Measurements from ENCODE around the gene HOXC6. TPM values are rescaled to one million over a fixed set of nuclear protein-coding genes. Genes with fewer than 3 reads are reported as not detected.

HOXC6 gene
- total RNA-seq, 1 donor from 2014 or later = 0.32 TPM

- no peak overlapping the region for H3K27ac Mint-ChIP-seq (ENCODE audit: unreplicated experiment)
- TF ChIP-seq CTCF (IDR thresholded peaks at IDR 0.05; ENCODE audit: partially characterized antibody, unreplicated experiment) = no peak
- peaks cover 10% of the 10 kb centered on the region for H3K9me3 Mint-ChIP-seq (ENCODE audit: unreplicated experiment)
- H3K27me3 Mint-ChIP-seq (ENCODE audit: unreplicated experiment) = peaks cover 48% of the 10 kb centered on the region
- no peaks in the 10 kb centered on the region for H3K4me1 Mint-ChIP-seq (ENCODE audit: low read depth, unreplicated experiment)
- no peaks in the 10 kb centered on the region for H3K36me3 Mint-ChIP-seq (ENCODE audit: unreplicated experiment)
- H3K4me3 Mint-ChIP-seq (ENCODE audit: unreplicated experiment) = no peak overlapping the region
- DNase-seq = peak; percentile 15
These were observed 46.3 kb upstream of the HOXC6 start for GRCh38 chr12:53981634-53982565.

- Mint-ChIP-seq H3K4me1 (ENCODE audit: low read depth, unreplicated experiment) (no peaks in the 10 kb centered on the region), H3K9me3 (ENCODE audit: unreplicated experiment) (peaks cover 8% of the 10 kb centered on the region), H3K4me3 (ENCODE audit: unreplicated experiment) (no peak overlapping the region), H3K36me3 (ENCODE audit: unreplicated experiment) (no peaks in the 10 kb centered on the region), H3K27ac (ENCODE audit: unreplicated experiment) (no peak overlapping the region), H3K27me3 (ENCODE audit: unreplicated experiment) (peaks cover 52% of the 10 kb centered on the region)
- TF ChIP-seq CTCF (IDR thresholded peaks at IDR 0.05; ENCODE audit: partially characterized antibody, unreplicated experiment) = no peak
- no peak for DNase-seq
These were observed 45.3 kb upstream of the HOXC6 start for GRCh38 chr12:53982648-53983567.

GRCh38 chr12:53983568-53983949 is 44.7 kb upstream of the HOXC6 start:
- no peak for DNase-seq
- TF ChIP-seq CTCF (IDR thresholded peaks at IDR 0.05; ENCODE audit: partially characterized antibody, unreplicated experiment) = no peak
- Mint-ChIP-seq H3K9me3 (ENCODE audit: unreplicated experiment) (peaks cover 8% of the 10 kb centered on the region), H3K27ac (ENCODE audit: unreplicated experiment) (no peak overlapping the region), H3K27me3 (ENCODE audit: unreplicated experiment) (peaks cover 53% of the 10 kb centered on the region), H3K4me1 (ENCODE audit: low read depth, unreplicated experiment) (no peaks in the 10 kb centered on the region), H3K4me3 (ENCODE audit: unreplicated experiment) (no peak overlapping the region), H3K36me3 (ENCODE audit: unreplicated experiment) (no peaks in the 10 kb centered on the region)

- no peak for TF ChIP-seq CTCF (IDR thresholded peaks at IDR 0.05; ENCODE audit: partially characterized antibody, unreplicated experiment)
- Mint-ChIP-seq H3K27ac (ENCODE audit: unreplicated experiment) (no peak overlapping the region), H3K9me3 (ENCODE audit: unreplicated experiment) (peaks cover 8% of the 10 kb centered on the region), H3K27me3 (ENCODE audit: unreplicated experiment) (peaks cover 54% of the 10 kb centered on the region), H3K4me3 (ENCODE audit: unreplicated experiment) (no peak overlapping the region), H3K36me3 (ENCODE audit: unreplicated experiment) (no peaks in the 10 kb centered on the region), H3K4me1 (ENCODE audit: low read depth, unreplicated experiment) (no peaks in the 10 kb centered on the region)
- no peak for DNase-seq
These were observed 44.2 kb upstream of the HOXC6 start for GRCh38 chr12:53983950-53984572.
